Skin epidermis (tissue), 12 donors: ENCODE results near the gene TMEM37.
A peak's percentile ranks its signal among the peaks of the same experiment; 100 is the strongest.

ENCODE experiments used
- H3K27ac ChIP-seq, 21 experiments: fragments of 200-600 bp; sonication (generic) in 11 of 21; one replicate each; pipeline ENCODE4 v1.5.0; 2020; ENCODE audit warnings: mild to moderate bottlenecking in 3 of 21, inconsistent platforms in 2 of 21, moderate library complexity in 2 of 21
- H3K4me3 ChIP-seq, 7 experiments: fragments of 200-600 bp; sonication (generic) in 2 of 7; one replicate each; pipeline ENCODE4 v1.5.0; 2020; ENCODE audit warnings: inconsistent platforms in 2 of 7, mild to moderate bottlenecking in 2 of 7, moderate library complexity in 1 of 7

The TMEM37 gene

DNA sequence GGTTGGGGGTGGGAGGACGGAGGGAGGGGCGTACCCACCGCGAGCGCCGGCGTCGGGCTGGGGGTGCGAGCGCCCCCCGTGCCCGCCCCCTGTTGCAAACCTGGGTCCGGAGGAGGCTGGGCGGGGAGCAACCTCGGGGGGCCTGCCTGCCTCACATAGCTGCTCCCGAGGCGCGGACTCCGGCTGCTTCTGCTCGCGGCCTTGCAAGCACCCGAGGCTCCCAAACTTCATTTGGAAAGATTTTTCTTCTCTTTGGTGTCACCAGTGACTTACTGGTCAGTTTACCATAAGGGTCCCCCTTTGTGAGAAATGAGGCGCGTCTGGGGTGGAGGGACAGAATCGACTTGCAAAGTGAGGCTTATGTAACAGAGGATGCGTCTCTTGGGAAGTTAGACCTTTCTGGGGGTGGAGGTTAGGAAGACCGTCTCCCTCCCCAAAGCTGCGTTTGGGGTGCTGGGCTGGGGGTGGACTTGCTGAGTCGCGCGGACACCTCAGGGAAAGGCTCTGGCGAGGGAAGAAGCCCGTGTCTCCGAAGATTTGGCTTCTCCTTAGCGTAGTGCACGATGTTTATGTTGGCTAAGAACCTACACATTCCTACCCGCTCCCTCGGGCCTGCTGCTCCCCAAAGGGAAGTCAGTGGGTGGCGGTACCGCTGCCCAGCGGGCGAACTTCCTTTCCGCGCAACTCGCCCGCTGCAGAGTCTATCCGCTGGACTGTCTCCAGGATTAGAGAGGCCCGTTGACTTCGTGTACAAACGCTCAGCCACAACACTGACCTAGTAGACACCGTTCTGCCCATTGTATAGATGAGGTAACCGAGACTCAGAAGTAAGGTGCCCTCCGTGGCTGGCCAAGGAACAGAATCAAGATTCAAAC, 559 bp downstream of the TMEM37 start:
- peak overlapping the region; percentile 34 to 59 (median 44) for H3K4me3 ChIP-seq
- peak overlapping the region in 18 of 21 experiments; percentile 35 to 84 (median 66) for H3K27ac ChIP-seq

- Histone ChIP-seq H3K4me3 (peak overlapping the region in 5 of 7 experiments; percentile 39 to 59 (median 44)), H3K27ac (peak overlapping the region in 2 of 21 experiments; percentile 75 to 79)
Observed at GRCh38 chr2:119432851-119433522, 1.3 kb downstream of the TMEM37 start.

GRCh38 chr2:119433636-119434327, 2.1 kb downstream of the TMEM37 start:
- no peak overlapping the region for H3K4me3 ChIP-seq
- H3K27ac ChIP-seq, result no peak overlapping the region

DNA sequence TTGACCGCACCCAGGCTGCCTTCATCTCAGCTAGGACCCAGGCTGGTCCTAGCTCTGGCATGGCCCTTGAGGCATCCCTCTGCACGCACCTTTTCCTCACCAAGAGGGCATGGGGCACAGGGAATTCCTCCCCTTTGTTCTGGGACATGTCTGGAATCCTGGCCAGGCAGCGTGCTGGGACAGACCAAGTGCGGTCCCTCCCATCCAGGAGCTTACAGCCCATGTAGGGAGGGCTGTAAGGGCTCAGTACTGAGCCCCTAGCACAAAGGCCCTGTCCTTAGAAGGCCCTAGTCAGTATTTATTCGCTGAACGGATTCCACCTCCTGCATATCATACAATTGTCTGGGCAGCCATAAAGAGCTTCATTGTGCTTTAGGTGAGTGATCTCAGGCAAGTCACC, 3.0 kb downstream of the TMEM37 start:
- Histone ChIP-seq H3K4me3 (no peak overlapping the region), H3K27ac (no peak overlapping the region)

GRCh38 chr2:119435081-119435952, 3.7 kb downstream of the TMEM37 start:
- Histone ChIP-seq H3K27ac (no peak overlapping the region), H3K4me3 (no peak overlapping the region)

DNA sequence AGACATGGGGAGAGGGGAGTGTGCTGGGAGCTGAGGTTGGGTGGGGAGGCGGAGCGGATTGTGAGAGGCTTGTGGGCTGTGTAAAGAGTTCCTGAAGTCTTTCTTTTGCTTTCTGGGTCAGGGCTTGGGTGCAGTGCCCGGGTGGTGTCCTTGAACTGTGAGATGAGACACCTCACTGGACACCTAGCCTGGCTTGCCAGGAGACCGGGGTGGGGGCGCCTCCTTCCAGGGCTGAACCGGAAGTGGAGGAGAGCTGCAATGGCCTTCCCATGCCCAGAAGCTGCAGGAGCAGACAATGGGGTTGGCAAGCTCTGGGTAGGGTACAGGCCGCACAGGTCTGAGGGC, 4.3 kb downstream of the TMEM37 start:
- H3K4me3 ChIP-seq, result no peak overlapping the region

DNA sequence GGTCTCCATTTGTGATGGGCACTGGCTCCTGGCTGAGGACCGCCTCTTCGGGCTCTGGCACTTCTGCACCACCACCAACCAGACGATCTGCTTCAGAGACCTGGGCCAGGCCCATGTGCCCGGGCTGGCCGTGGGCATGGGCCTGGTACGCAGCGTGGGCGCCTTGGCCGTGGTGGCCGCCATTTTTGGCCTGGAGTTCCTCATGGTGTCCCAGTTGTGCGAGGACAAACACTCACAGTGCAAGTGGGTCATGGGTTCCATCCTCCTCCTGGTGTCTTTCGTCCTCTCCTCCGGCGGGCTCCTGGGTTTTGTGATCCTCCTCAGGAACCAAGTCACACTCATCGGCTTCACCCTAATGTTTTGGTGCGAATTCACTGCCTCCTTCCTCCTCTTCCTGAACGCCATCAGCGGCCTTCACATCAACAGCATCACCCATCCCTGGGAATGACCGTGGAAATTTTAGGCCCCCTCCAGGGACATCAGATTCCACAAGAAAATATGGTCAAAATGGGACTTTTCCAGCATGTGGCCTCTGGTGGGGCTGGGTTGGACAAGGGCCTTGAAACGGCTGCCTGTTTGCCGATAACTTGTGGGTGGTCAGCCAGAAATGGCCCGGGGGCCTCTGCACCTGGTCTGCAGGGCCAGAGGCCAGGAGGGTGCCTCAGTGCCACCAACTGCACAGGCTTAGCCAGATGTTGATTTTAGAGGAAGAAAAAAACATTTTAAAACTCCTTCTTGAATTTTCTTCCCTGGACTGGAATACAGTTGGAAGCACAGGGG, 5.5 kb downstream of the TMEM37 start:
- no peak overlapping the region for H3K4me3 ChIP-seq
- H3K27ac ChIP-seq, result no peak overlapping the region

More for the DNA sequence above, 4.3 kb downstream of the TMEM37 start:
- no peak overlapping the region for H3K27ac ChIP-seq

DNA sequence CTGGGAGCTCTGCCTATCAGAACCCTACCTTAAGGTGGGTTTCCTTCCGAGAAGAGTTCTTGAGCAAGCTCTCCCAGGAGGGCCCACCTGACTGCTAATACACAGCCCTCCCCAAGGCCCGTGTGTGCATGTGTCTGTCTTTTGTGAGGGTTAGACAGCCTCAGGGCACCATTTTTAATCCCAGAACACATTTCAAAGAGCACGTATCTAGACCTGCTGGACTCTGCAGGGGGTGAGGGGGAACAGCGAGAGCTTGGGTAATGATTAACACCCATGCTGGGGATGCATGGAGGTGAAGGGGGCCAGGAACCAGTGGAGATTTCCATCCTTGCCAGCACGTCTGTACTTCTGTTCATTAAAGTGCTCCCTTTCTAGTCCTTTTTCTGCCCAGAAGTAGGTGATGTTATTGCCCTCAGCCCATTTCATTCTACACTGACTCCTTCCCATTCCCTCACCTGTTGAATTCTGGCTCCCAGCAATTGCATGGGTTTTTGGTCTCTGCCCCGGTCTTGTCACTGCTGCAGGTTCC, 6.5 kb downstream of the TMEM37 start:
- Histone ChIP-seq H3K27ac (no peak overlapping the region), H3K4me3 (no peak overlapping the region)

GRCh38 chr2:119438726-119439284, 7.2 kb downstream of the TMEM37 start:
- no peak overlapping the region for H3K27ac ChIP-seq

DNA sequence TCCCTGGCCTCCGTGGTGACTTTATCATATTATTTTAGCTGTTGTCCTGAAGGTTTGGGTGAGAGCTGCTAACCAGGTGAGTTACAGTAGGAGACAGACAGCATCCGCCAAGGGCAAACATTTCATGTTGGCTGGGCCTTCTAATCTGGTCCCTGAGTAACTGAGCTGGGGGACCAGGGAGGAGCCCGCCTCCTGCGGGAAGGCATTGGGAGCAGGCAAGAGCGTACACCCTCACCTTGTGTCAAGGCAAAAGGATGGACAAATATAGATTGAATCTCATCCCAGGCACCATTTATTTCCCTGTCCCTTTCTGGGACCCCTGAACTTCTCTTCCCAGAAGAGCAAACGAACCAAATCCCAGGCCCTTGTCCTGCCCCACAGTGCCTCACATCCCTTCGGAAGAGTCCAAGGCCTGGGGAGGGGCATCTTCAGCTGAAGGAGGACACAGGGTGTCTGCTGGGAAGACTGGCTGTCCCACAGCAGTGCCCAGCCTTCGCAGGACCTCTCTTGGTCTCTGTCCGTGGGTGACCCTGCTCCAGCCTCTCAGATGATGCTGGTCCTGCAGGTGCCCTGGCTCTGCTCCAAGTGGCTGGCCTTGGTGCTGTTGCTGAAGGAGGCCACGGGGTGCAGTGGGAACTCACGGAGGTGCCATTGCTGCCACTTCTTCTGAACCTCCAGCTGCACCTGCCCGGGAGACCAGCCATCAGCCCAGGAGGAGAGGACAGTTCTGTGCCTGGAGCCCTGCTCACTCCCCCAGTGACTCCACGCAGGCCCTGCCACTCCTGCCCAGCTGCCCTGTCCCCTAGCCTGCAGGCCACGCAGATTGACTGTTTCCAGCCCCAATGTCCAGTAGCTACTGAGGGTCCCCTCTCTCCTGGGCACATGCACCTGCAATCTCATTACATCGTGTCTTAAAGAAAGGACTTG, 8.2 kb downstream of the TMEM37 start:
- H3K4me3 ChIP-seq, result no peak overlapping the region
- no peak overlapping the region for H3K27ac ChIP-seq

More at GRCh38 chr2:119438726-119439284, 7.2 kb downstream of the TMEM37 start:
- no peak overlapping the region for H3K4me3 ChIP-seq

- H3K4me3 ChIP-seq, result no peak overlapping the region
- no peak overlapping the region for H3K27ac ChIP-seq
Observed at GRCh38 chr2:119440501-119440870, 8.8 kb downstream of the TMEM37 start.

DNA sequence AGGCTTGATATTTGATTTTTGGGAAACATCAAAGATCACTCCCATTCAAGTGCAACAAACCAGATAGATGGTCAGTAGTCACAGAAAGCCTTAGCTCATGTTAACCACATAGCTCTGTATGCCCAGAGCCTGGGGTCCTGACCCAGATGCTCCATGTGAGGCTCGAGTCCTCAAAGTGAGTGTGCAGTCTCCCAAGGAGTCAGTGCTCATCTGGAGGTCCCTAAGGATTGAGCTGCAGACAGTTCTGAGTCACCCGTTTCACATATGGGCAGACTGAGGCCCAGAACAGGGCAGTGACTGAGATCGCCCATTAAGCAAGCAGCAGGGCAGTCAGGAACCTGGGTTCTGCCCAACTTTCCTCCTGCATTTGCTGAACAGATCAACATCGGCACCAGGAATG, 9.2 kb downstream of the TMEM37 start:
- H3K27ac ChIP-seq, result no peak overlapping the region
- no peak overlapping the region for H3K4me3 ChIP-seq

DNA sequence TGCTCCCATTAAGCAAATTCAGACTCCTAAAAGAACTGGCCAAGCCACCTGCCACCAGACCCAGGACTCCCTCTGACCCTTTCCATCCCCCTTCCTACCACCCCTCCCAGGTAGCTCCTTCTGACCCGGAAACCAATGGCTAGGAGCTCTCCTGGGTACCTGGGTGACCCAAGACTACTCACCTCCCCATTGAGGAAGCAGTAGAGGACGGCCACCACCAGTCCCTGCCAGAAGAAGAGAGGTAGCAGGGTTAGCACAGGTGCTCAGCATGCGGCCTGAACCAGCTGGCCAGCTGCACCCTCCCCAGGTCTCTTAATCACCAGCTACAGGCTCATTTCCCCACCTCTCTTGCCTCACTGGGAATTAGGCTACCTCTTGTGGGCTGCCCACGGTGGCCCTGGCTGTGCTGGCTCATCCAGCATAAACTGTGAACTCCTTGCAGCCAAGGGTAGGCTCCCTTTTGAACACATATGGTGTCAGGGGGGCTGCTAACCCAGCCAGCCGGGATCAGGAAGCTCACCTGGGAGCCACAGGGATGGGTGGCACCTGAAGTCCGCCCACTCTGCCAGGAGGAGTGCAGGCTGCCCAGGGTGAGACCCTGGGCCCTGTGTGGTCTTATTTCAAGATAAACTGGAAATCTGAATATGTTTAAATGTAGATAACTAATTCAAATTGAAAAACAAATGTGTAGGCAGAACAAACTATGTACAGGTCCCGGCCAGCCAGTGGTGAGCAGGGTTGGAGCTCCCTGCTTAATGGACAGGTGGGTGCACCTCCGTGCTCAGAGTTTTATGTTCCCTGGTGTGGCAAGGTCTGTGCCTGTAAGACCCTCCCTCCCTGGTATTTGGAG, 9.9 kb downstream of the TMEM37 start:
- Histone ChIP-seq H3K27ac (no peak overlapping the region), H3K4me3 (no peak overlapping the region)

GRCh38 chr2:119442226-119442619, 10.6 kb downstream of the TMEM37 start:
- Histone ChIP-seq H3K4me3 (no peak overlapping the region), H3K27ac (no peak overlapping the region)

DNA sequence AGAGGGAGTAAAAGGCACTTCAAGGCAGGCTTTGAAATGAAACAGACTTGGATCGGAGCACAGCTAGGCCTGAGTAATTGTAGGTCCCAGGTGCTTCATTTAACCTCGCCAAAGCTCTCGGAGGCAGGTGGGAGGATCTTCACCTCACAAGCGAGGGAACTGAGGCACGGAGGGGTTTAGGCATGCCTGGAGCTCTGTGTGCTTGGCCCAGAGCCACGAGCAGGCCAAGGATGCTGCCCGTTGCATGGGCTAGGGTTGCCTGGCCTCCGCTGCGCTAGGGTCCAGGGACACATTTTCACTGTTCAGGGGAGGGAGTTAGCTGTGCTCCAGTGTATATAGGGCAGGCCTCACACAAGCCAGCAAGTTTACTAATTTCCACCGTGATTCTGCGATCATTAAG, 11.2 kb downstream of the TMEM37 start:
- Histone ChIP-seq H3K27ac (no peak overlapping the region), H3K4me3 (no peak overlapping the region)

DNA sequence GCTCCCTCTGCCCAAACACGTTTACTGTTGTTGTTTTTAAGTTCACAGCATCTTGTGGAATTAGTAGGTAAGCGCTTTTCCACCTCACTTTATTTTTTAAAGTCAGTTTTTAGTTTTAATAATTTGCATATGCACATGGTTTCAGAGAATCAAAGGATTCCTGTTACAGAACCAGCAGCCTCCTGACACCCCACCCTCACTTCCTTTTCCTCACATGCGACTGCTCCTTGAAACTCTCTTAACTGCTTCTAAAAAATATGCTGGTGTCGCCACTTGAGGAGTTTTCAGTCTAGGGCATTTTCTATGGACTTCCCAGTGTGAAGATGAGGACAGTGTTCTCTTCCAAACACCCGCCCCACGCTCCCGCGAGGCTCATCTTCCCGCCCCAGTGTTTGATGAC, 14.4 kb downstream of the TMEM37 start:
- H3K4me3 ChIP-seq, result no peak overlapping the region
- H3K27ac ChIP-seq, result no peak overlapping the region
